IMR-90 (cell line): ENCODE results near the gene COTL1. TPM values are rescaled to one million over a fixed set of nuclear protein-coding genes. Genes with fewer than 3 reads are reported as not detected.
"Not testable (repeated sequence)": the region's sequence is repeated elsewhere in the genome, so short reads cannot be mapped to it uniquely, and the experiment has no call there.

Experiments
- ATAC-seq: fragments of 200-7000 bp; cut with Tn5 transposase; 2 replicates; pipeline ENCODE4 v1.9.1; 2020; ENCODE audit warnings: low read depth, mild to moderate bottlenecking, moderate library complexity
- BruUV-seq: library from RNA; stranded (reverse); fragments of 400-500 nt; replicated peaks from 2 replicates; lab custom pipeline; 2021; lab: Mats Ljungman, UMichigan
- CTCF ChIA-PET: fragments of 300-600 bp; formaldehyde crosslinking; extraction: SDS; loops from one replicate; lab custom pipeline; 2021; ENCODE audit warnings: antibody characterized with exemption; lab: Yijun Ruan, JAX
- POLR2A ChIA-PET: fragments of 300-600 bp; sonication (Branson Sonifier 250); formaldehyde crosslinking; loops from one replicate; lab custom pipeline; 2022; ENCODE audit warnings: antibody characterized with exemption; ENCODE audit not compliant: unreplicated experiment; lab: Charles Lee
- DNase-seq: peaks from one replicate; pipeline ENCODE4 v3.0.0; 2013
- H2AFZ ChIP-seq: replicated peaks from 2 replicates; pipeline ENCODE3; 2013; ENCODE audit warnings: low read length, mild to moderate bottlenecking; ENCODE audit not compliant: poor library complexity
- H2AK5ac ChIP-seq: 2 replicates; pipeline ENCODE4 v1.6.1; 2013; ENCODE audit warnings: low read depth, low read length, inconsistent platforms
- H2AK9ac ChIP-seq: replicated peaks from 2 replicates; pipeline ENCODE3; 2013; ENCODE audit warnings: mild to moderate bottlenecking, low read depth, low read length, moderate library complexity; ENCODE audit not compliant: poor library complexity
- H2BK120ac ChIP-seq: 2 replicates; pipeline ENCODE4 v1.6.1; 2013; ENCODE audit warnings: low read depth, low read length, inconsistent platforms
- H2BK15ac ChIP-seq: 3 replicates; pipeline ENCODE4 v1.6.1; 2013; ENCODE audit warnings: low read depth, low read length, inconsistent platforms
- H2BK20ac ChIP-seq: 2 replicates; pipeline ENCODE4 v1.6.1; 2013; ENCODE audit warnings: low read depth, mild to moderate bottlenecking, inconsistent platforms, low read length, moderate library complexity
- H2BK5ac ChIP-seq: 2 replicates; pipeline ENCODE4 v1.6.1; 2013; ENCODE audit warnings: mild to moderate bottlenecking, low read depth, low read length, inconsistent platforms; ENCODE audit not compliant: poor library complexity, severe bottlenecking
- H3K14ac ChIP-seq: replicated peaks from 2 replicates; pipeline ENCODE4 v1.6.1; 2013; ENCODE audit warnings: low read depth, low read length, inconsistent platforms
- H3K18ac ChIP-seq: 2 replicates; pipeline ENCODE4 v1.6.1; 2013; ENCODE audit warnings: low read depth, low read length, control low read depth
- H3K23ac ChIP-seq: 2 replicates; pipeline ENCODE4 v1.6.1; 2013; ENCODE audit warnings: low read depth, low read length, inconsistent platforms
- H3K27ac ChIP-seq: 2 replicates; pipeline ENCODE4 v1.5.1; 2013; ENCODE audit warnings: mild to moderate bottlenecking, control low read depth, low read length; ENCODE audit not compliant: insufficient read depth
- H3K27me3 ChIP-seq: 2 replicates; pipeline ENCODE4 v1.6.1; 2013; ENCODE audit warnings: low read length; ENCODE audit not compliant: control insufficient read depth, insufficient read depth
- H3K36me3 ChIP-seq: 2 replicates; pipeline ENCODE4 v1.6.1; 2013; ENCODE audit warnings: low read length, mixed read lengths; ENCODE audit not compliant: control insufficient read depth, insufficient read depth
- H3K4ac ChIP-seq: 2 replicates; pipeline ENCODE4 v1.6.1; 2013; ENCODE audit warnings: low read depth, low read length, inconsistent platforms
- H3K4me1 ChIP-seq: 2 replicates; pipeline ENCODE4 v1.6.1; 2013; ENCODE audit warnings: low read length, mixed read lengths; ENCODE audit not compliant: control insufficient read depth, insufficient read depth
- H3K4me2 ChIP-seq: 2 replicates; pipeline ENCODE4 v1.6.1; 2013; ENCODE audit warnings: low read depth, mild to moderate bottlenecking, control low read depth, low read length, moderate library complexity
- H3K4me3 ChIP-seq: 2 replicates; pipeline ENCODE4 v1.5.1; 2013; ENCODE audit warnings: low read depth, mild to moderate bottlenecking, control low read depth, low read length, moderate library complexity; ENCODE audit not compliant: insufficient read depth
- H3K56ac ChIP-seq: 2 replicates; pipeline ENCODE4 v1.6.1; 2013; ENCODE audit warnings: low read length, inconsistent platforms; ENCODE audit not compliant: insufficient read depth; ENCODE audit errors: extremely low read depth
- H3K79me1 ChIP-seq, 2 experiments: 2 replicates each; pipeline ENCODE4 v1.6.1; 2013; ENCODE audit warnings: low read length in 2 of 2, inconsistent platforms in 1 of 2, low read depth in 1 of 2
- H3K9ac ChIP-seq: 2 replicates; pipeline ENCODE4 v1.6.1; 2013; ENCODE audit warnings: low read depth, low read length, control low read depth
- H3K9me1 ChIP-seq: 2 replicates; pipeline ENCODE4 v1.6.1; 2013; ENCODE audit warnings: low read length, inconsistent platforms; ENCODE audit not compliant: insufficient read depth
- H3K9me3 ChIP-seq: 2 replicates; pipeline ENCODE4 v1.6.1; 2013; ENCODE audit warnings: low read length; ENCODE audit not compliant: control insufficient read depth, insufficient read depth
- H4K20me1 ChIP-seq: 2 replicates; pipeline ENCODE4 v1.6.1; 2013; ENCODE audit warnings: low read length, inconsistent platforms; ENCODE audit not compliant: insufficient read depth
- H4K5ac ChIP-seq: 2 replicates; pipeline ENCODE4 v1.6.1; 2013; ENCODE audit warnings: mild to moderate bottlenecking, low read depth, low read length, control low read depth
- H4K8ac ChIP-seq, 2 experiments: 2 replicates each; pipeline ENCODE4 v1.6.1; 2013; ENCODE audit warnings: low read depth in 2 of 2, low read length in 2 of 2, control low read depth in 1 of 2, inconsistent platforms in 1 of 2
- H4K91ac ChIP-seq: 2 replicates; pipeline ENCODE4 v1.6.1; 2013; ENCODE audit warnings: low read depth, low read length, inconsistent platforms; ENCODE audit not compliant: insufficient read depth
- CHD1 ChIP-seq: IDR thresholded peaks from 2 replicates; pipeline ENCODE4 v1.6.1; 2012; ENCODE audit warnings: low read depth, low read length, improper control_type of control experiment
- WGBS, 2 experiments: methylation state at CpG; one replicate each; pipeline versions ENCODE4 v1.1.5 to v1.1.7; 2013; ENCODE audit warnings: missing lambda C conversion rate in 2 of 2; ENCODE audit not compliant: insufficient read length in 1 of 2; ENCODE audit errors: extremely low coverage in 2 of 2; 5-methylcytosine and 5-hydroxymethylcytosine counted together
- dilution Hi-C: fragments of 300-500 bp; cut with HindIII; formaldehyde crosslinking; loops from one replicate; pipeline ENCODE4 v1.14.3; 2018; ENCODE audit warnings: low sequenced_read_pairs; ENCODE audit not compliant: unreplicated experiment
- in situ Hi-C: fragments of 300-500 bp; cut with MboI; formaldehyde crosslinking; loops from 3 replicates; pipeline ENCODE4 v1.14.3; 2019; ENCODE audit warnings: low sequenced_read_pairs, inconsistent platforms, mixed read lengths
- intact Hi-C: fragments of 100-400 bp; cut with micrococcal nuclease; formaldehyde crosslinking; loops from 2 replicates; pipeline ENCODE4 v1.10.0; 2022
- polyA plus RNA-seq, 3 experiments: library from polyadenylated mRNA; depleted of rRNA; stranded (reverse); fragments of >200 nt; gene quantifications; 2 replicates each; pipeline ENCODE4 v1.2.3, GENCODE V29; 2012; ENCODE audit warnings: low replicate concordance in 1 of 3
- total RNA-seq: library from RNA; depleted of rRNA; stranded (reverse); fragments of >200 nt; gene quantifications from 2 replicates; pipeline ENCODE4 v1.2.3, GENCODE V29; 2012

The COTL1 gene
- total and polyA plus RNA-seq, 2 of the 4 experiments (the other 2 are of a cell fraction), result 144 to 258 TPM

DNA sequence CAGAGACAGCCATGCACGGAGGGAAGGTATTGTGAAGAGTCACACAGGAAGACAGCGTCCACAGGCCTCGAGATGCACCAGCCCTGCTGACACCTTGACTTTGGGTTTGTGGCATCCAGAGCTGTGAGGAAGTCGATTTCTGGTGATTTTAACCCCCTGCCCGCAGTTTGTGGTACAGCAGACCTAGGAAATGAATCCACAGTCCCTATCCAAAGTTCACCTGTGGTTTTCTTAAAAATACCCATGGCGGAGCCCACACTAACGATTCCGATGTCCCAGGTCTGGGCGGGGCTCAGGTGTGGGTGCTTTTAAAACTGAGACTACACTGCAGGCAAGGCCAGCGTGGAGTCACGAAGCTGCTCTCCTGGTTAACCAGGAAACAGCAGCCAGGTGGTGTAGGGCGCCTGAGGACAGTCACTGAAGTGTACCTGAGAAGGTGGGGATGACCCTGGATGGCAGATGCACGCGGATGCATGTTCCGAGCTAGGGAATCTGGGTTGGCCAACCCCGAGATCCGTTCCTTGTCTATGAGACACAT lies 99.0 kb downstream of the COTL1 start (continued):
- TF ChIP-seq CHD1, result no peak

DNA sequence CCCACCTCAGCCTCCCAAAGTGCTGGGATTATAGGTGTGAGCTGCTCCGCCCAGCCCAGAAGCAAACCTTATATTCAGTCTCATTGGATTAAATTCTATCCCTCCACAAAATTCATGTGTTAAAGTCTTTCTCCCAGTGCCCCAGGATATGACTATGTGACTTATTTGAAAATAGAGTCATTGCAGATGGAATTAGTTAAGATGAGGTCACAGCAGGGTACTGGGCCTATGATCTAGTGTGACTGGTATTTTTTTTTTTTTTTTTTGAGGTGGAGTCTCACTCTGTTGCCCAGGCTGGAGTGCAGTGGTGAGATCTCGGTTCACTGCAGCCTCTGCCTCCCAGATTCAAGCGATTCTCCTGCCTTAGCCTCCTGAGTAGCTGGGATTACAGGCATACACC lies 99.7 kb downstream of the COTL1 start:
- H3K79me1 ChIP-seq, H2AFZ ChIP-seq, in situ Hi-C loops, H3K4me1 ChIP-seq, CTCF ChIA-PET, H3K4me3 ChIP-seq, H3K4me2 ChIP-seq, H3K36me3 ChIP-seq, BruUV-seq, H3K9me1 ChIP-seq, H3K27ac ChIP-seq, H2BK15ac ChIP-seq, H3K14ac ChIP-seq, H3K23ac ChIP-seq, H3K9me3 ChIP-seq, H3K9ac ChIP-seq, H3K27me3 ChIP-seq, POLR2A ChIA-PET, H4K20me1 ChIP-seq, H3K18ac ChIP-seq, H4K5ac ChIP-seq, H3K56ac ChIP-seq, H2AK5ac ChIP-seq, dilution Hi-C loops: not testable (repeated sequence)
- DNase-seq (peak; percentile 80), ATAC-seq (peak; percentile 77)
- Histone ChIP-seq H4K8ac (peak overlapping the region in 1 of 2 experiments; percentile 65; a peak in 1 of 4 replicates), H2BK20ac (peak overlapping the region; percentile 91; the same call in 1 of the 2 replicates), H2BK5ac (peak overlapping the region; percentile 40), H4K91ac (peak overlapping the region; percentile 66; the same call in 1 of the 2 replicates), H2AK9ac (peak overlapping the region; percentile 50), H2BK120ac (peak overlapping the region; percentile 80), H3K4ac (0 out of 2 replicates have a peak overlapping the region, but pooled peaks have one; percentile 73)
- intact Hi-C loops, result loop anchor here (10.0 kb wide), 1 partner anchor 447 kb away; no protein-coding TSS in a partner anchor
- WGBS, 2 experiments, result no CpG with 5 or more reads among the region's 3 CpGs
